Measurements from ENCODE around the gene LAMA2. TPM values are rescaled to one million over a fixed set of nuclear protein-coding genes. Genes with fewer than 3 reads are reported as not detected.

The LAMA2 gene
- total RNA-seq, 1 experiment from 2014 or later, result 0.02 TPM

DNA sequence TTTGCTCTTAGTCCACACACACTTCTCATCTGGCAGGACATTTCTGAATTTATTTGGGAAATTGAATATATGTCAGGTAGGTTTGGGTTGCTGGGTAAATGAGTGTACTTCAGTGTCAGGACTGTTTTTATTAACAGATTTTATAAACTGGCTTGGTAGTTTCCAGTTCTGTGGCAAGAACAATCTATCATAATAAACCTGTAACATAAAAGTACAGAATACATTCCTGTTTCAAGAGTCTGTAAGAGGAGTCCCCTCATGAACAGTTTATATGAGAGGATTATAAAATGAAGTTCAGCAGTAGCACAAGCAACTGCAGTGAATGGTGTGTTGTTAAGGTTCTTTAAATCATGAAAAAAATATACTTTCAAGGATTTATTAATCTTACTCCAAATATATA is 81.8 kb downstream of the LAMA2 start:
- TF ChIP-seq CTCF (IDR thresholded peaks at IDR 0.05; ENCODE audit: insufficient read depth in 1 of 2, low read depth in 1 of 2, low read length in 1 of 2, severe bottlenecking in 1 of 2, unreplicated experiment in 1 of 2), result no peak
- intact Hi-C loops (cut with micrococcal nuclease; ENCODE audit: unreplicated experiment), result no loop called here
- no peaks in the 10 kb centered on the region for H3K4me1 ChIP-seq
- DNase-seq, result no peak
- H3K9me3 ChIP-seq, result no peaks in the 10 kb centered on the region
- Mint-ChIP-seq H3K27ac (ENCODE audit: unreplicated experiment) (no peak overlapping the region), H3K4me1 (ENCODE audit: low read depth, unreplicated experiment) (no peaks in the 10 kb centered on the region), H3K4me3 (ENCODE audit: unreplicated experiment) (no peak overlapping the region), H3K27me3 (ENCODE audit: insufficient read depth, unreplicated experiment) (no peaks in the 10 kb centered on the region), H3K36me3 (ENCODE audit: insufficient read depth, unreplicated experiment) (no peaks in the 10 kb centered on the region), H3K9me3 (ENCODE audit: unreplicated experiment) (no peaks in the 10 kb centered on the region)
- BruUV-seq (replicated peaks), result no TSS peak
- ChIA-PET POLR2A (no interaction called here), CTCF (no interaction called here)
- H3K27me3 ChIP-seq (replicated peaks; ENCODE audit: control insufficient read depth, insufficient read depth, low read length), result no peaks in the 10 kb centered on the region; the same call in 1 of the 2 replicates
- H3K4me3 ChIP-seq (ENCODE audit: low read depth, low read length), result no peak overlapping the region
- H3K36me3 ChIP-seq (ENCODE audit: control insufficient read depth, insufficient read depth, low read length), result no peaks in the 10 kb centered on the region

GRCh38 chr6:128966934-128967333 is 84.0 kb downstream of the LAMA2 start:
- Histone ChIP-seq H3K36me3 (ENCODE audit: control insufficient read depth, insufficient read depth, low read length) (no peaks in the 10 kb centered on the region), H3K27me3 (replicated peaks; ENCODE audit: control insufficient read depth, insufficient read depth, low read length) (no peaks in the 10 kb centered on the region), H3K9me3 (no peaks in the 10 kb centered on the region), H3K4me1 (no peaks in the 10 kb centered on the region), H3K4me3 (ENCODE audit: low read depth, low read length) (no peak overlapping the region)
- no peaks in the 10 kb centered on the region for H3K9me3 Mint-ChIP-seq (ENCODE audit: unreplicated experiment)
- intact Hi-C loops (cut with micrococcal nuclease; ENCODE audit: unreplicated experiment), result no loop called here
- BruUV-seq (replicated peaks), result no TSS peak
- no peaks in the 10 kb centered on the region for H3K36me3 Mint-ChIP-seq (ENCODE audit: insufficient read depth, unreplicated experiment)
- ChIA-PET CTCF (no interaction called here), POLR2A (no interaction called here)
- no peak for TF ChIP-seq CTCF (IDR thresholded peaks at IDR 0.05; ENCODE audit: insufficient read depth in 1 of 2, low read depth in 1 of 2, low read length in 1 of 2, severe bottlenecking in 1 of 2, unreplicated experiment in 1 of 2)
- H3K4me3 Mint-ChIP-seq (ENCODE audit: unreplicated experiment), result no peak overlapping the region
- DNase-seq, result no peak
- no peak overlapping the region for H3K27ac Mint-ChIP-seq (ENCODE audit: unreplicated experiment)
- no peaks in the 10 kb centered on the region for H3K4me1 Mint-ChIP-seq (ENCODE audit: low read depth, unreplicated experiment)
- peaks cover 4% of the 10 kb centered on the region for H3K27me3 Mint-ChIP-seq (ENCODE audit: insufficient read depth, unreplicated experiment)

DNA sequence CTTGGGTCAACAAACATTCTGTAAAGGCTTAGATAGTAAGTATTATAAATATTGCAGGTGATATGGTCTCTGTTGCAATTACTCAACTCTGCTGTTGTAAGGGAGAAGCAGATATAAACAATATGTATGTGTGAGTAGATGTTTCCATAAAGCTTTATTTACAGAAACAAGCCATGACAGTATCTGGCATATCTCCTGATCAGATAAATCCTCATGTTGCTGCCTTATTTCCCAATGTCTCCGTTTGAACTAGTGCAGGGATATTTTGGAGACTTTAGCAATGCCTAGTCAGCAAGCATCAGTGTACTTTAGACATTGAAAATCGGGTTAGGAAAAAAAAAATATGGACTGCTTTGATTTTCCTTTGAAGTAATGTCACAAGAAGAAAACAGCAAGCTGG is 96.1 kb downstream of the LAMA2 start:
- no peaks in the 10 kb centered on the region for H3K4me1 ChIP-seq
- H3K4me1 Mint-ChIP-seq (ENCODE audit: low read depth, unreplicated experiment), result no peaks in the 10 kb centered on the region
- POLR2A ChIA-PET, result no interaction called here
- H3K4me3 Mint-ChIP-seq (ENCODE audit: unreplicated experiment), result no peak overlapping the region
- H3K27me3 ChIP-seq (replicated peaks; ENCODE audit: control insufficient read depth, insufficient read depth, low read length), result no peaks in the 10 kb centered on the region
- no peaks in the 10 kb centered on the region for H3K36me3 Mint-ChIP-seq (ENCODE audit: insufficient read depth, unreplicated experiment)
- H3K9me3 Mint-ChIP-seq (ENCODE audit: unreplicated experiment), result no peaks in the 10 kb centered on the region
- no TSS peak for BruUV-seq (replicated peaks)
- no peak overlapping the region for H3K4me3 ChIP-seq (ENCODE audit: low read depth, low read length)
- no peak for TF ChIP-seq CTCF (IDR thresholded peaks at IDR 0.05; ENCODE audit: insufficient read depth in 1 of 2, low read depth in 1 of 2, low read length in 1 of 2, severe bottlenecking in 1 of 2, unreplicated experiment in 1 of 2)
- peaks cover 13% of the 10 kb centered on the region for H3K27me3 Mint-ChIP-seq (ENCODE audit: insufficient read depth, unreplicated experiment)
- CTCF ChIA-PET, result no interaction called here
- no peaks in the 10 kb centered on the region for H3K36me3 ChIP-seq (ENCODE audit: control insufficient read depth, insufficient read depth, low read length)
- no peak for DNase-seq
- no peak overlapping the region for H3K27ac Mint-ChIP-seq (ENCODE audit: unreplicated experiment)
- H3K9me3 ChIP-seq, result no peaks in the 10 kb centered on the region
- intact Hi-C loops (cut with micrococcal nuclease; ENCODE audit: unreplicated experiment), result no loop called here
